ENCODE data around the gene SLC22A1. TPM values are rescaled to one million over a fixed set of nuclear protein-coding genes. Genes with fewer than 3 reads are reported as not detected.
"Not testable (repeated sequence)": the region's sequence is repeated elsewhere in the genome, so short reads cannot be mapped to it uniquely, and the experiment has no call there.

The SLC22A1 gene
- total RNA-seq, 2 experiments from 2014 or later: 0.31 to 1.1 TPM

DNA sequence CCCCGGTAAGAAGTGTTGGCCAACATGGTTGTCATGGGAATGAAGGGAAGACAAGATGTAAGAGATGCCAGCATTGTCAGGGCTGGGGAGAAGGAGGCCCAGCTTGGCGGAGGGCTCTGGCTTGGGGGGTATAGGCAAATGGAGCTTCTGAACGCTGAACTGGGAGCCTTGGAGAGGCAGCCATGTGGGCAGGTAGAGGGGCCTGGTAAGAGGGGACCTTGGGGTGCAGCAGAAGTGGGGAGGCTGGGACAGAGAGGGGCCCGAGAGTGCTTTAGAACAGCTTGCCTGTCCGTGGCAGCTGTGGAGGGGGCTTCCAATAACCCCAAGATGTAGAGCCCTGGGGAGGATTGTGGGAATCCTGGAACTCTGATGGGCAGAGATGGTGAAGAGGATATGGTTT is 3.0 kb downstream of the SLC22A1 start:
- intact Hi-C loops (cut with micrococcal nuclease): no loop called here
- no peaks in the 10 kb centered on the region for H3K36me3 Mint-ChIP-seq (ENCODE audit: low read depth)
- ChIA-PET POLR2A (no interaction called here), CTCF (interaction anchor here (1.4 kb wide), 1 partner anchor 409 kb away, joined by 3 read pairs; no protein-coding TSS in a partner anchor)
- H3K27me3 Mint-ChIP-seq: no peaks in the 10 kb centered on the region
- H3K4me1 Mint-ChIP-seq (ENCODE audit: low read depth): no peaks in the 10 kb centered on the region
- H3K4me3 Mint-ChIP-seq: no peak overlapping the region
- no peaks in the 10 kb centered on the region for H3K9me3 Mint-ChIP-seq
- H3K27ac Mint-ChIP-seq: no peak overlapping the region
- no peak for ATAC-seq
- TF ChIP-seq, protein P1, sequence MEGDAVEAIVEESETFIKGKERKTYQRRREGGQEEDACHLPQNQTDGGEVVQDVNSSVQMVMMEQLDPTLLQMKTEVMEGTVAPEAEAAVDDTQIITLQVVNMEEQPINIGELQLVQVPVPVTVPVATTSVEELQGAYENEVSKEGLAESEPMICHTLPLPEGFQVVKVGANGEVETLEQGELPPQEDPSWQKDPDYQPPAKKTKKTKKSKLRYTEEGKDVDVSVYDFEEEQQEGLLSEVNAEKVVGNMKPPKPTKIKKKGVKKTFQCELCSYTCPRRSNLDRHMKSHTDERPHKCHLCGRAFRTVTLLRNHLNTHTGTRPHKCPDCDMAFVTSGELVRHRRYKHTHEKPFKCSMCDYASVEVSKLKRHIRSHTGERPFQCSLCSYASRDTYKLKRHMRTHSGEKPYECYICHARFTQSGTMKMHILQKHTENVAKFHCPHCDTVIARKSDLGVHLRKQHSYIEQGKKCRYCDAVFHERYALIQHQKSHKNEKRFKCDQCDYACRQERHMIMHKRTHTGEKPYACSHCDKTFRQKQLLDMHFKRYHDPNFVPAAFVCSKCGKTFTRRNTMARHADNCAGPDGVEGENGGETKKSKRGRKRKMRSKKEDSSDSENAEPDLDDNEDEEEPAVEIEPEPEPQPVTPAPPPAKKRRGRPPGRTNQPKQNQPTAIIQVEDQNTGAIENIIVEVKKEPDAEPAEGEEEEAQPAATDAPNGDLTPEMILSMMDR (IDR thresholded peaks at IDR 0.05): no peak
- DNase-seq: no peak

DNA sequence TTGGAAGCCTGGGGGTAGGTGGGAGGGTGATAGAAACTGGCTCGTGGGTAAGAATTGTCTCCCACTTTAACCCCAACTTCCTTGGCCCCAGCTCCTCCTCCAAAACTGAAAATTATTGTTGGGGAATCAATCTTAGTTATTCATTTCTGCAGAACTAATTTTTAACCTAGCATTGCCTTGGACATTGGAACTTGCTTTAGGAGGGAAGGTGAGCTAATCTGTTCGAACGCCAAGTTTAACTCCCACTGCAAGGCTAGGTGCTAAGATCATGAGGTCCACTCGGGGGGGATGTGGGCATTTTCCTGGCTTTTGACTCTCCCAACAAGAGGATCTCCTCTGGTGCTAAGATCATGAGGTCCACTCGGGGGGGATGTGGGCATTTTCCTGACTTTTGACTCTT is 3.5 kb downstream of the SLC22A1 start:
- DNase-seq; H3K4me1 Mint-ChIP-seq (ENCODE audit: low read depth); H3K4me3 Mint-ChIP-seq; H3K36me3 Mint-ChIP-seq (ENCODE audit: low read depth); H3K9me3 Mint-ChIP-seq; H3K27ac Mint-ChIP-seq; intact Hi-C loops (cut with micrococcal nuclease); CTCF ChIA-PET; ATAC-seq; H3K27me3 Mint-ChIP-seq; POLR2A ChIA-PET: not testable (repeated sequence)

DNA sequence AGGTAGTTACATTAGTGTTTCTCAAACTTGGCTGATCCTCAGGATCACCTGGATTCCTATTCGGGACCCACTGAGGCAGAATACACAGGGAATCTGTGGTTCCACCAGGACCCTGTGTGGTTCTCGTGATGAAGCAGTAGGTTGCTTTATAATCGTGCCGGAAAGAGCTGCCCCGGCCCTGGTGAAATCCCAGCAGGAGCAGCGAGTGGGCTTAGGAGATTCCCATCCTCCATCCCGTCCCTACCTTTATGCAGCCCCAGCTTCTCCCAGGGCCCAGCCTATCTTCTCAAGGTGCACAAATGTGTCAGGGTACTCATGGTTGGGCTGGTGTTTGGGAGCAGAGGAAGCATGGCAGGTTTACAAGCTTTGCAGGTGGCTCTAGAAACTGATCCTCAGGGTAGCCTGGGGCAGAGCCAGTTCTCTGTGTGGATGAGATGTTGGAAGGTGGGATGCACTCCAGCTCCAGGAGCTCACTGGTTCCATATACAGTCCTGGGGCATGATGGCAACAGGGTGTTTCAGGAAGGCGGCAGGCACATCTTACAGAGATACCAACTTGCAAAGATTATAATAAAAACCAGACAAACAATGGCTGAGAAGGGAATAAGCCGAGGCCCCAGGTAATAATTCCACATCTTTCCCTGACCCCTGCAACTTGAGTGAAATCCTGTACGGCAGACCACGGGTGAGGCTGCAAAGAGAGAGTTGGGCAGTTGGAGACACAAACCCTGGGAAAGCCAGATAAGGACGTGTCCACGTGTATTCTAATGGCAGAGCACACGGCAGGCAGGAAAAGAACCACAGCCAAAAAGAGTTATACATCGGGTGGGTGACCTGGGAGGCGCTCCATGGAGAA is 5.9 kb downstream of the SLC22A1 start:
- H3K4me3 Mint-ChIP-seq: no peak overlapping the region
- H3K4me1 Mint-ChIP-seq (ENCODE audit: low read depth): no peaks in the 10 kb centered on the region
- no peaks in the 10 kb centered on the region for H3K9me3 Mint-ChIP-seq
- H3K27me3 Mint-ChIP-seq: no peaks in the 10 kb centered on the region
- no peak for DNase-seq
- intact Hi-C loops (cut with micrococcal nuclease): no loop called here
- POLR2A ChIA-PET: interaction anchor here (1.0 to 1.2 kb wide), 2 partner anchors 9 to 11 kb away, joined by 3 to 4 read pairs; no protein-coding TSS in a partner anchor
- H3K36me3 Mint-ChIP-seq (ENCODE audit: low read depth): no peaks in the 10 kb centered on the region
- CTCF ChIA-PET: interaction anchor here (0.8 kb wide), 1 partner anchor 406 kb away, joined by 3 read pairs; no protein-coding TSS in a partner anchor
- ATAC-seq: no peak
- TF ChIP-seq, protein P1 (IDR thresholded peaks at IDR 0.05): no peak
- H3K27ac Mint-ChIP-seq: no peak overlapping the region

DNA sequence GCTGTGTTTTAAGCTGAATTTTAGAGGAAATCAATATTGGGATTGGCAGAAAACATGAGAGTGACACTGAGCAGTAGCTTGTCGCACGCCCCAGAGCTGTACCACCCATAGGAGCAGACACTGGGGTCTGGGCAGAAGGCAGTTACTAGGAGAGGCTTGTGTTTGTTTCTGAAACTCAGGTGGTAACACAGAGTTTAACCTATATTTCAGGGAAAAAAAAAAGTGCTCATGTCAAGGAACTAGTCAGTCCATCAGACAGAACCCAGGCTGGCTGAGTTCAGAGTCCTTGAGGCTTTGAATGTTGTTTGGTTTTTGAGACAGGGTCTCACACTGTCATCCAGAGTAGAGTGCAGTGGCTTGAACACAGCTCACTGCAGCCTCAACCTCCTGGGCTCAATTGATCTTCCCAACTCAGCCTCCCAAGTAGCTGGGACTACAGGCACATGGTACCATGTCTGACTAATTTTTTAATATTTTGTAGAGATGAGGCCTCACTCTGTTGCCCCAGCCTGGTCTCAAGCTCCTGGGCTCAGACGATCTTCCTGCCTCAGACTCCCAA is 6.6 kb downstream of the SLC22A1 start:
- ATAC-seq: no peak
- H3K27ac Mint-ChIP-seq: no peak overlapping the region

DNA sequence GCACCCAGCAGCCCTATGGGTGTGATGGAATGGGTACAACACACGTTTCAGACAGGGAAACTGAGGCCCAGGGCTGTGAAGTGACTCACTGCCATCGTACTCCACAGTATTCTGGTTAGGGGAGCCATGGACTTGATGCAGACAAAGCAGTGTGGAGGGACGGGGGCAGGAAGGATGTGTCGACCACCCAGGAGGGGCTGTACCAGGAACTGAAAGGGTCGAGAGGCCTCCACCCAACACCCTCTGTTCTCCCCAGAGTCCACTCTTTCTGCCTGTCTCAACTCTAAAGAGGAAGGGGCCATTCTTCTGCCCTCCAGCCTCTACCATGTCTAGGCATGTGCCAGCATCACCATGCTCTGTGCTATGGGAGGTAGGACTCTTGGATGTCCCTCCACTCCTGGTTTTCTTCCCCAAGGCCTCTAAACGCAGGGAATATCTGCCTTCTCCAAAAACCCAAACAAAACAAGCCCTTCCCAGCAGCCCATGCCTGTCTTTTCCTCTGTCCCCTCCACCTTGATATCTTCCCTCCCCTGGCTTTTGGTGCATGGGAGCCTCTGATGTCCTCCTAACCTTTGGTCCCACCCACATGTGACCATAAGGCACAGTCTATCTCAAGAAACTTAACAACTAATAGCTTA is 7.4 kb downstream of the SLC22A1 start:
- intact Hi-C loops (cut with micrococcal nuclease): no loop called here
- ChIA-PET CTCF (interaction anchor here (0.9 to 1.2 kb wide), 2 partner anchors 7 to 326 kb away, joined by 3 read pairs; no protein-coding TSS in a partner anchor), POLR2A (no interaction called here)
- H3K27ac Mint-ChIP-seq: no peak overlapping the region
- H3K9me3 Mint-ChIP-seq: no peaks in the 10 kb centered on the region
- no peak for ATAC-seq
- no peaks in the 10 kb centered on the region for H3K36me3 Mint-ChIP-seq (ENCODE audit: low read depth)
- TF ChIP-seq, protein P1 (IDR thresholded peaks at IDR 0.05): no peak
- DNase-seq: no peak
- no peaks in the 10 kb centered on the region for H3K27me3 Mint-ChIP-seq
- H3K4me3 Mint-ChIP-seq: no peak overlapping the region
- no peaks in the 10 kb centered on the region for H3K4me1 Mint-ChIP-seq (ENCODE audit: low read depth)

More for the DNA sequence above, 6.6 kb downstream of the SLC22A1 start:
- POLR2A ChIA-PET: interaction anchor here (1.0 to 1.2 kb wide), 2 partner anchors 10 kb away, joined by 3 to 4 read pairs; no protein-coding TSS in a partner anchor
- DNase-seq: no peak
- Mint-ChIP-seq H3K4me3 (no peak overlapping the region), H3K9me3 (no peaks in the 10 kb centered on the region), H3K27me3 (no peaks in the 10 kb centered on the region), H3K4me1 (ENCODE audit: low read depth) (no peaks in the 10 kb centered on the region), H3K36me3 (ENCODE audit: low read depth) (no peaks in the 10 kb centered on the region)
- TF ChIP-seq, protein P1 (IDR thresholded peaks at IDR 0.05): no peak
- CTCF ChIA-PET: interaction anchor here (0.9 to 1.2 kb wide), 2 partner anchors 8 to 327 kb away, joined by 3 read pairs; no protein-coding TSS in a partner anchor
- intact Hi-C loops (cut with micrococcal nuclease): no loop called here

All from activated CD8-positive, alpha-beta T cell treated with anti-CD3 and anti-CD28 coated beads for 36 hours (primary cell).